GM13976 (cell line): ENCODE results near the gene TTLL5.

Experiments
- DNase-seq: peaks from one replicate; pipeline ENCODE4 v3.0.0; 2012; ENCODE audit warnings: low spot score
- in situ Hi-C: fragments of 300-500 bp; cut with MboI; formaldehyde crosslinking; loops from one replicate; pipeline ENCODE4 v1.12.0; 2022; ENCODE audit warnings: low sequenced_read_pairs, mixed read lengths, inconsistent platforms; ENCODE audit not compliant: unreplicated experiment
- TF ChIP-seq, protein P1 (sequence below): IDR thresholded peaks from 2 replicates; pipeline ENCODE4 v1.5.1; 2012; ENCODE audit warnings: borderline replicate concordance, mild to moderate bottlenecking; ENCODE audit not compliant: insufficient read depth; ENCODE audit errors: extremely low read depth, missing control alignments, control extremely low read depth

Gene TTLL5

DNA sequence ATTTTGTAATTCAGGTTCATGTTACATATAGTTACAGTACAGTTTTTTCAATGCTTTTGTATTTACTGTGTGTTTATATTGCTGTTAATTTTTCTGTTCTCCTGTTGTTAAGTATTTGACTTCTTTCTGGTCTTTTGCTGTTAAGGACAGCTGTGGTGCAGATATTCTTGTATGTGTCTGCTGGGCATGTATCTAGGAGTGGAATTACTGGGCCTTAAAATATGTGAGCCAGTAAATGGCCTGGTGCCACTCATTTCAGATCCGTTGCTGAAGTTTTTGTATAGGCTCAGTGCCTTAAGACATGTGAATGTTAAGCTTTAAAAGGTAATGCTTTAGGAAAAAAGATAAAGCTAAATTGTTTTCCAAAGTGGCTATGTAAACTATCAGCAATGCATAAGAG, 87.3 kb downstream of the TTLL5 start:
- in situ Hi-C loops: no loop called here

DNA sequence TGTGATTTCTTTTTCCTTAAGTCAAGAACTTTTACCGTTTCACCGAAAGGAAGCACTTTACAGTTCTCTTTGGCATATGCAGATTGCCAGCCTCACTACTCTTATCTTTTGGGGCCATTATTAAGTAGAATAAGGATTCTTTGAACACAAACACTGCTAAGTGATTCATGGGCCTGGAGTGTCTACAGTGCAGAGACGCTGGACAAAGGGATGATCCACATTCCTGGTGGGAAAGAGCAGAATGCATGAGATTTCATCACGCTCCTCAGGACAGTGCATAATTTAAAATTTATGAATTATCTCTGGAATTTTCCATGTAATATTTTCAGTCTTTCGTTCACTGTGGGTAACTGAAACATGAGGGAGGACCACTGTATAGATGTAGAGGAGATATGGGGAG, 90.2 kb downstream of the TTLL5 start:
- DNase-seq: no peak
- in situ Hi-C loops: no loop called here
- TF ChIP-seq, protein P1, sequence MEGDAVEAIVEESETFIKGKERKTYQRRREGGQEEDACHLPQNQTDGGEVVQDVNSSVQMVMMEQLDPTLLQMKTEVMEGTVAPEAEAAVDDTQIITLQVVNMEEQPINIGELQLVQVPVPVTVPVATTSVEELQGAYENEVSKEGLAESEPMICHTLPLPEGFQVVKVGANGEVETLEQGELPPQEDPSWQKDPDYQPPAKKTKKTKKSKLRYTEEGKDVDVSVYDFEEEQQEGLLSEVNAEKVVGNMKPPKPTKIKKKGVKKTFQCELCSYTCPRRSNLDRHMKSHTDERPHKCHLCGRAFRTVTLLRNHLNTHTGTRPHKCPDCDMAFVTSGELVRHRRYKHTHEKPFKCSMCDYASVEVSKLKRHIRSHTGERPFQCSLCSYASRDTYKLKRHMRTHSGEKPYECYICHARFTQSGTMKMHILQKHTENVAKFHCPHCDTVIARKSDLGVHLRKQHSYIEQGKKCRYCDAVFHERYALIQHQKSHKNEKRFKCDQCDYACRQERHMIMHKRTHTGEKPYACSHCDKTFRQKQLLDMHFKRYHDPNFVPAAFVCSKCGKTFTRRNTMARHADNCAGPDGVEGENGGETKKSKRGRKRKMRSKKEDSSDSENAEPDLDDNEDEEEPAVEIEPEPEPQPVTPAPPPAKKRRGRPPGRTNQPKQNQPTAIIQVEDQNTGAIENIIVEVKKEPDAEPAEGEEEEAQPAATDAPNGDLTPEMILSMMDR: no peak

More for the DNA sequence above, 87.3 kb downstream of the TTLL5 start:
- DNase-seq: no peak
- TF ChIP-seq, protein P1: no peak

DNA sequence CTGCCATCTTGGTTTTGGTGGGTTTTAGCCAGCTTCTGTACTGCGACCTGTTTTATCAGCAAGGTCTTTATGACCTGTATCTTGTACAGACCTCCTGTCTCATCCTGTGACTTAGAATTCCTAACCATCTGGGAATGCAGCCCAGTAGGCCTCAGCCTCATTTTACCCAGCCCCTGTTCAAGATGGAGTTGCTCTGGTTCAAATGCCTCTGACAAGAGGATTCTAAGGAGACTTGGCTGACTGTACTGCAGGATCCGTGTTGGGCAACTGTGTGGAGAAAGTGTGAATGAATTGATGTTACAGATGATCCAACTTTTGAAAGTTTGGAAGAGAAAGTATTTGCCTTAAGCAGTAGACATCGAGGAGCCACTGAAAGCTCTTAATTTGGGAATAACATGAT, 91.0 kb downstream of the TTLL5 start:
- TF ChIP-seq, protein P1: no peak
- DNase-seq: no peak
- in situ Hi-C loops: no loop called here

DNA sequence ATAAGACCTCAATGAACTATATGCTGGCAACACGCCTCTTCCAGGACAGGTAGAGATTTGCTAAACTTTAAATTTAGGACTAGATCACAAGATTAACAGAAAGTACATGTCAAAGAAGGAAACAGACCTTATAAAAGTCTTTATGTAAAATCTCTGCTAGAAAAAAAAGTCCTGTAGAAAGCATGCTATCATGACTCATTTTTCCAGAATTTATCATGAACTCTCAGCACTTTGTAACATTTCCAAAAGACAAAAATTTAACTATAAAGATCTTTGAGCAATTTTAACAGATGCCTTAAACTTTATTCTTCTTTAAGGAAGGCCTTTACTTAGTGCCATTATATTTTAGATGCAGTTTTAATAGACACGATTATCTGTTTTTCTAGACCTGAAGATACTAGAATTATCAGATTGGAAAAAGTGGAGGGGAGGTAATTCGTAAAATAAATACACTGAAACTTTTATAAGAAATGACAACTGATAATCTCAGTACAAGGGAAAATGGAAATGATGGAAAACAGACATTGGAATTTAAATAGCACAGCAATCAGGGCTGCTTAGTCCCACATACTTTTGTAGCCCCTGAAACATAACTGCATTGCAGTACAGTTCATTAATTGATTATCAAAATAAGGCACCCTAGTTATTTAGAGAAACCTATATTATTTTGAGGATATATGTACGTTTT, 92.0 kb downstream of the TTLL5 start:
- in situ Hi-C loops: no loop called here

DNA sequence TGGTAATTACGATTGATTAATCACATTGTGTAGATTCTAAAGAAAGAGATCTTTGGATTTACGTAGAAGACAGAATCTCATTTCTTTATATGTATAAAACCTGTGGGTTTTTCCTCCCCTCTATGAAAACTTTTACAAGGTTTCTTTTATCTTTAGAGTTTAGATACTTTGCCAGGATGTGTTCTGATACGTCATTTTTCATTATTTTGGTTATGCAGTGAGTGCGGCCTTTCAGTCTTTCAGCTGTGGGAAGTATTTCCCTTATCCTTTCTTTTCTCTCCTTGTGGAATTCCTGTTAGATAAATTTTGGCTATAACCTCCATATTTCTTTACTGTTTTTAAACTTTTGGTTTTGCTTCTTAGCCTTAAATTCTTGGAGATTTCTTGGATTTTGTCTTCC, 92.7 kb downstream of the TTLL5 start:
- DNase-seq: no peak
- in situ Hi-C loops: no loop called here
- TF ChIP-seq, protein P1: no peak

More for the DNA sequence above, 92.0 kb downstream of the TTLL5 start:
- TF ChIP-seq, protein P1: no peak
- no peak for DNase-seq

DNA sequence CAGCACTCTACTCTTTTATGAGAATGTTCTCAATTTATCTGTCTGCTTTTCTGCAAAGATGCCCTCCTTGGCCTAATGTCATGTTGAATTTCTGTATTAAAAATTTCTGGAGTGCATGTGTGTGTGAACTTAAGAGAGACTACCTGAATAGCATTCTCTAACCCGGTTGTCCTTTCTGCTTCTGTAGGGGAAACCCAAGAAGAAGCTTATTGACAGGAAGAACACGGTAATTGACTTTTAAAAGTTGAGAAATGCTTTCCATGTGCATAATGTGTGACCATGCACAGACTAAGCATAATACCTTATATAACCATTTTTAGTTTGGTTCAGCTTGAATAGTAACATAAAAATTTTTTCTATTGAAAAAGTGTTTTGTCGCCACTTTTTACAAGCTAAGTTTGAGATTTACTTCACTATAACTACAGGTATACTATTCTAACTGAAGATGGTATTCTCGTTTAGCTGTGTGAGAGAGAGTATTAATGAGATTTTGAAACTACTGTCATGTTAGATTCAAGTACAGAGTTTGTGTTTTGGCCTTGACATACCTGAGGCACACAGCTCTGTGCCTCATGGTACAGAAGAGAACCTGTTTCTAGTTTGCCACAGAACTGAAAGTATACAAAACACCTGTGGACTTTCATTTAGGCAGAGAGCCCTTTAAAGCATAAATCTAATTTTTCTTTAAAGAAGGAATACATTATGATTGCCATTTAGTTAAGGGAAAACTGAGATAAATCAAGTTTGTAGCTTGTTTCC, 96.8 kb downstream of the TTLL5 start:
- peak; percentile 25 for DNase-seq
- TF ChIP-seq, protein P1: no peak
- in situ Hi-C loops: no loop called here
